K562 (cell line): ENCODE data around the gene ENO3. TPM values are rescaled to one million over a fixed set of nuclear protein-coding genes. Genes with fewer than 3 reads are reported as not detected.

Experiments
- CHD2 ChIP-seq: IDR thresholded peaks from 2 replicates; pipeline ENCODE4 v1.6.1; 2011; ENCODE audit warnings: low read depth, low read length
- CREB1 ChIP-seq, 2 experiments: sonication (generic) in 1 of 2; formaldehyde crosslinking in 1 of 2; IDR thresholded peaks; 2 replicates each; pipeline versions ENCODE4 v1.6.1 to v1.8.0; 2012 to 2022; ENCODE audit warnings: inconsistent platforms in 1 of 2, mild to moderate bottlenecking in 1 of 2, missing genetic modification reagents in 1 of 2, moderate library complexity in 1 of 2
- KLF1 ChIP-seq: fragments of 450-650 bp; IDR thresholded peaks from 2 replicates; pipeline ENCODE4 v1.6.1; 2016; ENCODE audit warnings: missing genetic modification characterization, missing compliant biosample characterization
- PHF21A ChIP-seq: fragments of 450-650 bp; IDR thresholded peaks from 2 replicates; pipeline ENCODE4 v1.6.1; 2017; ENCODE audit warnings: low read depth, borderline replicate concordance
- PTRF ChIP-seq: fragments of 450-650 bp; IDR thresholded peaks from 2 replicates; pipeline ENCODE4 v1.6.1; 2016; ENCODE audit warnings: mild to moderate bottlenecking, missing genetic modification characterization, missing compliant biosample characterization
- SREBF1 ChIP-seq: fragments of 150-350 bp; IDR thresholded peaks from 2 replicates; pipeline ENCODE4 v1.6.1; 2014; ENCODE audit warnings: antibody characterized with exemption, low read depth, low read length, borderline replicate concordance
- TAF7 ChIP-seq: fragments of 450-650 bp; IDR thresholded peaks from 2 replicates; pipeline ENCODE4 v1.6.1; 2016; ENCODE audit warnings: missing genetic modification characterization, missing compliant biosample characterization
- ZNF77 ChIP-seq: fragments of 250-450 bp; sonication (Bioruptor Pico); IDR thresholded peaks from 2 replicates; pipeline ENCODE4 v1.5.0; 2020
- polyA plus RNA-seq, 8 experiments: library from polyadenylated mRNA; depleted of rRNA in 4 of 8; stranded (reverse) in 5 of 8; unstranded in 3 of 8; fragments of >200 nt; fragmentation: Nextera tagmentation in 2 of 8; fragmentation: Illumina TruSeq in 1 of 8; extraction: Ambion mirVana in 2 of 8; extraction: Trizol in 1 of 8; gene quantifications; 2 replicates each; pipeline versions ENCODE4 v1.2.1 to v1.2.3, GENCODE V29; 2011 to 2014; ENCODE audit warnings: inconsistent platforms in 1 of 8, missing spikeins in 1 of 8
- total RNA-seq, 7 experiments: library from RNA; depleted of rRNA in 6 of 7; stranded (reverse); fragments of >200 nt in 6 of 7; fragmentation: Illumina TruSeq in 2 of 7; extraction: Trizol in 2 of 7; gene quantifications; 2 replicates each; pipeline versions ENCODE4 v1.2.1 to v1.2.3, GENCODE V29; 2011 to 2021; ENCODE audit warnings: low replicate concordance in 1 of 7
- TF ChIP-seq, protein P1 (sequence below): fragments of 450-650 bp; IDR thresholded peaks from 2 replicates; pipeline ENCODE4 v1.6.1; 2016; ENCODE audit warnings: missing biosample characterization, missing genetic modification characterization
- TF ChIP-seq, protein P2 (sequence below): sonication (generic); formaldehyde crosslinking; IDR thresholded peaks from 2 replicates; pipeline ENCODE4 v1.8.1; 2023; ENCODE audit warnings: mild to moderate bottlenecking, missing genetic modification reagents
- TF ChIP-seq, protein P3 (sequence below), 3 experiments: fragments of 200-800 bp in 1 of 3; sonication (Bioruptor generic) in 1 of 3; sonication (generic) in 1 of 3; formaldehyde crosslinking in 1 of 3; IDR thresholded peaks; 2 replicates each; pipeline versions ENCODE4 v1.6.1 to v1.8.0; 2016 to 2022; ENCODE audit warnings: mild to moderate bottlenecking in 2 of 3, missing compliant biosample characterization in 2 of 3, missing genetic modification characterization in 2 of 3, missing genetic modification reagents in 1 of 3
- TF ChIP-seq, protein P4 (sequence below): fragments of 450-650 bp; IDR thresholded peaks from 2 replicates; pipeline ENCODE4 v1.6.1; 2017; ENCODE audit warnings: antibody characterized with exemption, mild to moderate bottlenecking
- TF ChIP-seq, protein P5 (sequence below): sonication (generic); formaldehyde crosslinking; IDR thresholded peaks from 2 replicates; pipeline ENCODE4 v1.5.0; 2020; ENCODE audit warnings: missing genetic modification reagents
- TF ChIP-seq, protein P6 (sequence below): sonication (generic); formaldehyde crosslinking; IDR thresholded peaks from 2 replicates; pipeline ENCODE4 v1.8.1; 2023; ENCODE audit warnings: mild to moderate bottlenecking, missing genetic modification reagents, moderate library complexity
- TF ChIP-seq, protein P7 (sequence below), 2 experiments: fragments of 250-450 bp in 1 of 2; fragments of 450-650 bp in 1 of 2; sonication (Bioruptor Pico) in 1 of 2; IDR thresholded peaks; 2 replicates each; pipeline versions ENCODE4 v1.6.1 to v1.8.0; 2016 to 2021; ENCODE audit warnings: mild to moderate bottlenecking in 2 of 2, moderate library complexity in 2 of 2, missing compliant biosample characterization in 1 of 2, missing genetic modification characterization in 1 of 2

The ENO3 gene
- total and polyA plus RNA-seq, 9 of the 15 experiments (the other 6 are each of a cell fraction or from before 2014, with no cell fraction given) = 5.7 to 17.2 (median 9.9) TPM

DNA sequence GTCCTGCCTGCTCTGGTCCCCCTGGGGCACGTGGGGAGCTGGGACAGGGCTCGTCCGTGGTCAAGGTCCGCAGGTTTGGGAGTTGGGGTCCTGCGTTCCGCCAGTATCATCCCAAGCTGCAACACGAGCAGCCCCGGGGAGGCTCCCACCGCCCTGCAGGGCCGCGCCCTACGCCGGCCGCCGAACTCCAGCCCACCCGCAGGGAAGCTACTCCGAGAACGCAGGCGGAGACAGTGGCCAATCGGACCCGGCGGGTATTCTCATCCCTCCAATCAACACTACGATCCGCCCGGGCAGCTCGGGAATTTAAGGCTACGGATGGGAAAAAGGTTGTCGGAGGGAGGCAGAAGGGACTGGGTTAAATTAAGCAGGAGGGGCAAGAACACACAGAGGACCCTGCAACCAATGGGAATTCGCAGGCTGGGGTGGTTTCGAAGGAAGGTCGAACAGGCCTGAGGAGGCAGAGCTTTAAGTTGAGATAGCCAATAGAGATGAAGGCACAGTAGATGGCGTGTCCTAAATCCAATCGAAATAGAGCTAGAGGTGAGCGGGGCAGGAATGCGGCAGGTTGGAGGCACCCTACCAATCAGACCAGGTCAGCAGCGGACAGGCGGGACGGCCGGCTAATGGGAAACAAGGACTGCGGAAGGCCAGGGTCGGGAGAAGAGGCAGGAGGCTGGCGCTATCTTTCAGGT is 16.1 kb downstream of the ENO3 start (continued):
- TF ChIP-seq, protein P1, sequence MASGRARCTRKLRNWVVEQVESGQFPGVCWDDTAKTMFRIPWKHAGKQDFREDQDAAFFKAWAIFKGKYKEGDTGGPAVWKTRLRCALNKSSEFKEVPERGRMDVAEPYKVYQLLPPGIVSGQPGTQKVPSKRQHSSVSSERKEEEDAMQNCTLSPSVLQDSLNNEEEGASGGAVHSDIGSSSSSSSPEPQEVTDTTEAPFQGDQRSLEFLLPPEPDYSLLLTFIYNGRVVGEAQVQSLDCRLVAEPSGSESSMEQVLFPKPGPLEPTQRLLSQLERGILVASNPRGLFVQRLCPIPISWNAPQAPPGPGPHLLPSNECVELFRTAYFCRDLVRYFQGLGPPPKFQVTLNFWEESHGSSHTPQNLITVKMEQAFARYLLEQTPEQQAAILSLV = no peak
- TF ChIP-seq, protein P2, sequence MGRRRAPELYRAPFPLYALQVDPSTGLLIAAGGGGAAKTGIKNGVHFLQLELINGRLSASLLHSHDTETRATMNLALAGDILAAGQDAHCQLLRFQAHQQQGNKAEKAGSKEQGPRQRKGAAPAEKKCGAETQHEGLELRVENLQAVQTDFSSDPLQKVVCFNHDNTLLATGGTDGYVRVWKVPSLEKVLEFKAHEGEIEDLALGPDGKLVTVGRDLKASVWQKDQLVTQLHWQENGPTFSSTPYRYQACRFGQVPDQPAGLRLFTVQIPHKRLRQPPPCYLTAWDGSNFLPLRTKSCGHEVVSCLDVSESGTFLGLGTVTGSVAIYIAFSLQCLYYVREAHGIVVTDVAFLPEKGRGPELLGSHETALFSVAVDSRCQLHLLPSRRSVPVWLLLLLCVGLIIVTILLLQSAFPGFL (CRISPR knock-in tag) = no peak
- TF ChIP-seq, protein P3, sequence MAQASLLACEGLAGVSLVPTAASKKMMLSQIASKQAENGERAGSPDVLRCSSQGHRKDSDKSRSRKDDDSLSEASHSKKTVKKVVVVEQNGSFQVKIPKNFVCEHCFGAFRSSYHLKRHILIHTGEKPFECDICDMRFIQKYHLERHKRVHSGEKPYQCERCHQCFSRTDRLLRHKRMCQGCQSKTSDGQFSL (CRISPR knock-in tag; IDR thresholded peaks at IDR 0.05) = no peak
- TF ChIP-seq, protein P3 (tag; IDR thresholded peaks at IDR 0.05) = no peak
- TF ChIP-seq CHD2 (peak; percentile 89), CREB1 (IDR thresholded peaks at IDR 0.05) (no peak), CREB1 (CRISPR knock-in tag; IDR thresholded peaks at IDR 0.05) (peak; percentile 67; the same call in 1 of the 2 replicates), PHF21A (no peak), SREBF1 (no peak), PTRF (tag) (no peak), KLF1 (tag) (0 out of 2 replicates have a peak, but pooled peaks have one; percentile 35), TAF7 (peak; percentile 8; the same call in 1 of the 2 replicates), ZNF77 (no peak)
- TF ChIP-seq, protein P4, sequence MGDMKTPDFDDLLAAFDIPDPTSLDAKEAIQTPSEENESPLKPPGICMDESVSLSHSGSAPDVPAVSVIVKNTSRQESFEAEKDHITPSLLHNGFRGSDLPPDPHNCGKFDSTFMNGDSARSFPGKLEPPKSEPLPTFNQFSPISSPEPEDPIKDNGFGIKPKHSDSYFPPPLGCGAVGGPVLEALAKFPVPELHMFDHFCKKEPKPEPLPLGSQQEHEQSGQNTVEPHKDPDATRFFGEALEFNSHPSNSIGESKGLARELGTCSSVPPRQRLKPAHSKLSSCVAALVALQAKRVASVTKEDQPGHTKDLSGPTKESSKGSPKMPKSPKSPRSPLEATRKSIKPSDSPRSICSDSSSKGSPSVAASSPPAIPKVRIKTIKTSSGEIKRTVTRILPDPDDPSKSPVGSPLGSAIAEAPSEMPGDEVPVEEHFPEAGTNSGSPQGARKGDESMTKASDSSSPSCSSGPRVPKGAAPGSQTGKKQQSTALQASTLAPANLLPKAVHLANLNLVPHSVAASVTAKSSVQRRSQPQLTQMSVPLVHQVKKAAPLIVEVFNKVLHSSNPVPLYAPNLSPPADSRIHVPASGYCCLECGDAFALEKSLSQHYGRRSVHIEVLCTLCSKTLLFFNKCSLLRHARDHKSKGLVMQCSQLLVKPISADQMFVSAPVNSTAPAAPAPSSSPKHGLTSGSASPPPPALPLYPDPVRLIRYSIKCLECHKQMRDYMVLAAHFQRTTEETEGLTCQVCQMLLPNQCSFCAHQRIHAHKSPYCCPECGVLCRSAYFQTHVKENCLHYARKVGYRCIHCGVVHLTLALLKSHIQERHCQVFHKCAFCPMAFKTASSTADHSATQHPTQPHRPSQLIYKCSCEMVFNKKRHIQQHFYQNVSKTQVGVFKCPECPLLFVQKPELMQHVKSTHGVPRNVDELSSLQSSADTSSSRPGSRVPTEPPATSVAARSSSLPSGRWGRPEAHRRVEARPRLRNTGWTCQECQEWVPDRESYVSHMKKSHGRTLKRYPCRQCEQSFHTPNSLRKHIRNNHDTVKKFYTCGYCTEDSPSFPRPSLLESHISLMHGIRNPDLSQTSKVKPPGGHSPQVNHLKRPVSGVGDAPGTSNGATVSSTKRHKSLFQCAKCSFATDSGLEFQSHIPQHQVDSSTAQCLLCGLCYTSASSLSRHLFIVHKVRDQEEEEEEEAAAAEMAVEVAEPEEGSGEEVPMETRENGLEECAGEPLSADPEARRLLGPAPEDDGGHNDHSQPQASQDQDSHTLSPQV = peak; percentile 45
- TF ChIP-seq, protein P5, sequence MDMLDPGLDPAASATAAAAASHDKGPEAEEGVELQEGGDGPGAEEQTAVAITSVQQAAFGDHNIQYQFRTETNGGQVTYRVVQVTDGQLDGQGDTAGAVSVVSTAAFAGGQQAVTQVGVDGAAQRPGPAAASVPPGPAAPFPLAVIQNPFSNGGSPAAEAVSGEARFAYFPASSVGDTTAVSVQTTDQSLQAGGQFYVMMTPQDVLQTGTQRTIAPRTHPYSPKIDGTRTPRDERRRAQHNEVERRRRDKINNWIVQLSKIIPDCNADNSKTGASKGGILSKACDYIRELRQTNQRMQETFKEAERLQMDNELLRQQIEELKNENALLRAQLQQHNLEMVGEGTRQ (CRISPR knock-in tag) = peak; percentile 37
- TF ChIP-seq, protein P6, sequence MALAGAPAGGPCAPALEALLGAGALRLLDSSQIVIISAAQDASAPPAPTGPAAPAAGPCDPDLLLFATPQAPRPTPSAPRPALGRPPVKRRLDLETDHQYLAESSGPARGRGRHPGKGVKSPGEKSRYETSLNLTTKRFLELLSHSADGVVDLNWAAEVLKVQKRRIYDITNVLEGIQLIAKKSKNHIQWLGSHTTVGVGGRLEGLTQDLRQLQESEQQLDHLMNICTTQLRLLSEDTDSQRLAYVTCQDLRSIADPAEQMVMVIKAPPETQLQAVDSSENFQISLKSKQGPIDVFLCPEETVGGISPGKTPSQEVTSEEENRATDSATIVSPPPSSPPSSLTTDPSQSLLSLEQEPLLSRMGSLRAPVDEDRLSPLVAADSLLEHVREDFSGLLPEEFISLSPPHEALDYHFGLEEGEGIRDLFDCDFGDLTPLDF = 0 out of 2 replicates have a peak, but pooled peaks have one; percentile 31
- TF ChIP-seq, protein P7, sequence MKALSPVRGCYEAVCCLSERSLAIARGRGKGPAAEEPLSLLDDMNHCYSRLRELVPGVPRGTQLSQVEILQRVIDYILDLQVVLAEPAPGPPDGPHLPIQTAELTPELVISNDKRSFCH (CRISPR knock-in tag; IDR thresholded peaks at IDR 0.05) = no peak
- TF ChIP-seq, protein P7 (tag; IDR thresholded peaks at IDR 0.05) = peak; percentile 70; the same call in 1 of the 2 replicates
